Dedifferentiated amniotic fluid mesenchymal stem cell (primary cell): ENCODE measurements around the gene TANC1.

Experiments used
- DNase-seq: peaks from one replicate; pipeline ENCODE4 v3.0.0-alpha.2; 2016; ENCODE audit errors: extremely low spot score

Gene TANC1

DNA sequence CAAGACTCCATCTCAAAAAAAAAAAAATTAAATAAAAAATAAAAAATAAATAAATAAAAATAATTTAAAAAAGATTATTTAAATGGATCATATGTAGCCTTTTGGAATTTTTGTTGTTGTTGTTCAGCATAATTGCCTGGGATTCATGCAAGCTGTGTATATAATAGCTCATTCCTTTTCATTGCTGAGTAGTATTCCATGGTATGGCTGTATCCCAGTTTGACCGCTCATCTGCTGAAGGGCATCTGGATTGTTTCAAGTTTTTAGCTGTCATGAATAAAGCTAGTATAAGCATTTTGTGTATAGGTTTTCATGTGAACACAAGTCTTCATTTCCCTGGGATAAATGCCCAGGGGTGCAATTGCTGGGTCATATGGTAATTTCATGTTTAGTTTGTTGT lies 6.4 kb upstream of the TANC1 start:
- no peak for DNase-seq

DNA sequence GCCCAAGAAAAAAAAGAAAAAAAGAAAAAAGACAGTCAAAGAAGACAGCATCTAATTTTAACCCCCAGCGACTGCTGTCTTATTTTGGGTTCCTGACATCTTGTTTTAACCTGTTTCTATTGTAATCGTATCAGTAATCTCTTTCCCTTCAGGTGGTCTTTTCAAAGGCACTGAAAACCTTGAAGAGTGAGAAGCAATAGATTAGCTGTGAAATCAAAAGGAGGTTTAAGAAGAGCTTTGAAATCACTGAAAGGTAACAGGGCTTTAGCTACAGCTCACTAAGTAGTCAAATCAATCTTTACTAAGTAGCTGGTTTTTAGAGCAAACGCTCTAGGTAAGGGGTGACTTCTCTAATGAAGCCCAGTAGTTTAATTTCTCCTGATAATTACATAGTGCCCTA lies 5.4 kb upstream of the TANC1 start:
- DNase-seq = no peak

DNA sequence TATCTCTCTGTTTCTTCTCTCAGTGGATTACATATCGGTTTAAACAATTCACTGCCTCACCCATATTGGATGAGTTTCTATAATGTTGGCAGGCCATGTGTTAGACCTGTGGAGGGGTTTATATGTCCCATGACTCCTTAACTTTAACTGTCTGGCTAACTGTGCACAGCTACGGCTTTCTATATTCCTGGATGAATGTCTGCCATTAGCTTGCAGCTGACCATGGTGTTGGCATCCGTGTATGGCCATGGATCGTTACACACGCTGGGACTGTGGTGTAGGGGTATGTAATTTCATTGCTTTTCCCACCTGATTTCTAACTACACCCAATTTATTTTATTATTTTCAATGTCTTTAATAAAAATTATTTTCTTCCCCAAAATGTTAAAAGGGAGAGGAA lies 3.3 kb upstream of the TANC1 start:
- DNase-seq = no peak

DNA sequence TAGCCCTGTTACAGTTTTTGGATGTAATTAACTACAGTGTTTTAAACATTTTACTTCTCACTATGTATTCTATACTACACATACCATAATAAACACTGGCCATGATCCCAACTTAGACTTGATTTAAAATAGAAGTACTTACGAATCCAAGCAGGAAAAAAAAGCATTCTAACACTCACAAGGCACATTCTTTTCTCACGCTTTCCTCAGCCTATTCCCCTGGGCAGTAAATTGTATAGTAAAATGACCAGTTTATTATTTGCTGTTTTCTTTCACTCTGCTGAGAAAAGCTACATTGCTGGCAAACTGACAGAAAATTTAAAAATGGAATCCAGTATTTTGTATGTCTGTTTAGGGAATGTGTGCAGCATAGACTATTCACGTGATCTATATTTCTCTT lies 2.8 kb upstream of the TANC1 start:
- DNase-seq = no peak

DNA sequence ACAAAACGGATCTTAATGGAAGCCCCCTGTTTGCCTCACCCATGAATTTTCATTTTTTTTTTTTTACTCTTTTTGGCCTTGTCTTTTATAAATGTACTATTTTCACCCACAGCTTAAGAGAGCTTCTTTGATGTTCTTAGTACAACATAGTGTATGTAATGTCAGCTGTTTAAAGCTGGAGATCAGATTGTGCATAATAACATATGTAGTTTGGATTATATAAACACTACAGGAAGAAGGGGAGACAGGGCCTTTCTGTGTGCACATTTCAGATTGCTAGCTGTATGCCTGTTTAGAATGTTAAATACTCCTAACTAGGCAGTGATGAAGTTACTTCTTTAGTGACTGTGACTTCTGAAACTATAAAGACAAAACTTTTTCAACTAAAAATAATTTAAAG lies 2.1 kb upstream of the TANC1 start:
- no peak for DNase-seq

DNA sequence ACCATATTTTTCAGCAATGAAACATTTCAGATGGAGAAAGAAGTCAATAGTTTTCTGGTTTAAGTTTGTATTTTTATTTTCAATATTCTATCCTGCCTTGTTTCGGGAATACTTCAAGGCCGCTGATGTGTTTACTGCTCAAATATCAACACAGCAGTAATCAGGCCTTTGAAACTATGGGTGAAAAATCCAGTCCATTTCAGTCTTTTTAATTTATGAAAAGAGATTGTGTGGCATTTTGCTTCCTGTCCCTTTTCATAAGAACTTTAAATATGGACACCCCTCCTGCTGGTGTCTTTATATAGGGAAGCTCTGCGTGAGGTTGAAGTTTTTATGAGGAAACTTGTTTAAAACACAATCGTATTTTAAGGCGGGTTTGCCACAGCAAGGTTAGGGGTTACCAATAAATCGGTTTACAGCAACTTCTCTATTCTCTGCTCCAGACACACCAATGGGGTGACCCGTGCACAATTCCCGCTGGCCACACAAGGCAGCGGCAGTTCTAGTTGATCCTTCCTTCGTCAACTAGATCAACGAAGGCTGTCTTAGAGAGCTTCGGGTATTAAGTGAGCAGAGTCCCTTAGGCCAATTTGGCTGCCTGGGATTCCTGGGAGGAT lies 1.2 kb upstream of the TANC1 start:
- no peak for DNase-seq

DNA sequence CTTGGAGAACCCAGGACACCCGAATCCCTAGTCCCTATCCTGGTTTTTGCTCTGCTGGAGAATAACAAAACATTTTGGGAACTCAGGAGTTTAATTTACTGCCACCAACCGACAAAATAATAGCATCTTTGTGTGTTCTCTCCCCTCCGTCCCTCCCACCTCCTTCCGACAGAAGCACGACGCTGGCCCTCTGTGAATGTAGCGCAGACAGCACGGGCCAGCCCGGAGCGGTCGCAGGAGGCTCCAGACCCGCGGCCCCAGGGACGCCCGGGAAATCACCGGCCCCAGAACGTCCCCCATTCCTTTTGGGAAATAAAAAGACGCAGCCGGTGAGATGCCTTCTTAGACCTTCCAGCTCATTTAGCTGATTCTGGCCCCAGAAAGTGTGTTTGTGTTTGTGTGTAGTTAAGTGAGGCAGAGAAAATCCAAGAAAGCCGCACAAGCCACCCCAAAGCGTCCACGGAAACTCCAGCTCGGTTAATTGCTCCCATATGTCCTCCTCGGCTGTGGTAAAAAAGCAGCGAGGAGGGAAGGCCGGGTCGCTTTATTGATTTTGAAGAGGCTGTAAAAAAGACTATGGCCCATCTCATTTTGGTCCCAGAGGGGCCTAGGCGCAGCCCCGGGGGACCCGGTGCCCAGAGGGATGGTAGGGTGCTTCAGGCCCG lies 577 bp upstream of the TANC1 start:
- DNase-seq = peak; percentile 63

DNA sequence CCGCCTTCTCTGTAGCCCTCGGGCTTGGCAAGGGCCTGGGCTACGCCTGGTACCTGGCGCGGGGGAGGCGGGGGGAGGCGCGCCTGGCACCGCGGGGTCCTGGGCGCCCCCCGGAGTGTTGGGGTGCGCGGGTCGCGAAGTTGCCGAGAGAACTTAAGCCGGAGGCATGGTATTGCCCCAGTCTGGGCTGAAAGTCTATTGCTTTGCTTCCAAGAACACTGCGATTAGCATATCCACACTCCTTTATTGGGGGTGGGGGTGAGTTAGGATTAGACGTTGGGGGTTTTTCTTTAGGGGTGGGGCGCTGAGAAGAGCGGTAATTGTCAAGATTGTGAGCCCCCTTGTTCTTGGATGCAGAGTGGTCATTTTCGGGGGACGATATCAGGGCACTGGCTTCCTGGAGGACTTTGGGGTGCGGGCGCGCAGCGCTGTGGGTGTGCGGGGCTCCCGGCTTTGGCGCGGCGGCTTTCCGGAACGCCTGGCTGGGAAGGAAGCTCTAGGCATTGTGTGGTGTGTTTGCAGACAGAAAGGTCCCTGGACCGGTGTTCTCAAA lies 798 bp downstream of the TANC1 start:
- no peak for DNase-seq

DNA sequence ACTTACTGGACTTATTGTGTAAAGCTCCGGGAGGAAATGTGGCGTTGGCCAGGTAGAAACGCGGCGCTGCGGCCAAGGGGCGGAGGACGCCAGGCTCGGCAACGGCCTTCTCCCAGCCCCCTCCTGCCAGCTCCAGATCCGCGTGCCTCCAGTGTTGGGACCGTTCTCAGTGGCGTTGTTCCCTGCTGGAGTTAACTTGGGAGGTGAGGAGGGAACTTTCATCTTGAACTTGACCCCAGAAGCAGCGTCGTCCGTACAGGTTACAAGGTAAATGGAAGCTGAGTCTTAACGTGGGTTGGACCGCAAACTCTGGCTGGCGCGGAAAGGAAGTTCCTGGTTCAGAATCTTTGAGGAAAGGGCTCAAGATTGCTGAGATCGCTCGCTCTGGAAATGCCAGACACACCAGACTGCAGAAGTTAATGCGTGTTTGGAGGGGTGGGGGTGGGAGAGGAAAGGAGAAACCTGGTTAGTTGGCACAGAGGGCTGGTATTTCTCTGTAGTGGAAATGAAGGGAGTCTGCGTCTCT lies 1.3 kb downstream of the TANC1 start:
- no peak for DNase-seq

DNA sequence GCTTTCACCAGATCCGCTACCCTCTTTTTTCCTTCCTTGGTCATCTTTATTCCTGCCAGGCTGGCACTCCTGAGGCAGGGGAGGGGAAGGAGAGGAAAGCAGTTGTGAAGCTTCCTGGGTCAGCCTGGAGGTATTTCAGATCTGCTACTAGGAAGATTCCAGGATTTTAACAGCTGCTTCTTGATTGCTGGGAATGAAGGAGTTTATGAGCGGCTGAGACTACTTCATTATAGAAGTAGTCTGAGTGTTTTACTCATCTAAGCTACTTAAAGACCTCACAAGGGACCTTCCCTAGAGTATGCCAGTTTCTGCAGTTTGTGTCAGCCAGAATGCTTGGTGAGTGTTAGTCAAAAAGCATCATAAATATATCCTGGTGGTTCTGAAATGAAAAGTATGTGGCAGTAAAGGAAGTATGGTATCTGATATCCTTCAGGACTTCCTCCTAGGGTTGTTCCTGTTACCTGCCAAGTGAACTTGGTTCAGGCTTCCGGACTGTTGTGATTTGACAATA lies 1.9 kb downstream of the TANC1 start:
- peak; percentile 18 for DNase-seq

DNA sequence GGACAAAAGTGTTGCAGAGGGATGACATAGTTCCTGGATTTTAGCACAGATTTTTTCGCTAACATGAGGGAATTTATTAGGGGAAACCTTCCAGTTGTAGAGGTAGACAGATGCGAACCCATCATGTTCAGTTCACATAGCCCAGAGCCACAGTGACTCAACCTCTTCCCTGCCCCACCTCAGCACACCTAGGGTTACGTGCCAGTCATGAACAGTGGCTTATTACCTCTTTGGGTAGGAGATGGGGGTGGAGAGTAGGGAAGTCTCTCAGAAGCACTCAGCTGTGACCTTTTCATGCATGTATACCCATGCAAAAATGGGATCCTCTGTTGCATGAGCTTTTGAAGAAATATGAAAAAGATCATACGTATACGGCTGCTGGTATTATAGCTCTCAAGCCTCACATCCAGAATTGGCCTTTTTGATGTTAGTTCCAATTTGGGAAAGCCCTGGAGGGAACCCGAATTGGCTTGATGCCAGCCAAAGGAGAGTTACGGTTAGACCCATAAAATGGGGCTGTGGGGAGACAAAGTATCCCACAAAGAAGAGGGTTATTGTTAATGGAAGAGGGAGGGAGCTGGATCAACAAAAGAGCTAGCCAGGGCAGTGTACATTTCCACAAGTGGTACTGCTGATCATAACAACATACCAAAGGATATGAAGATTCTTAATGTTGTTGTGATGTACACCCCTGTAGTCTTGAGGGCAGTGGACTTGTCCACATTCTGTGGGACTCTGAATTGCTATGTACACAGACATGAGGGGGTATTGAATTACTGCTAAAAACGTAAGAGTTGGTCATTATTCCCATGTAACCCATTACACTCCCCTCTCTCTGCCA lies 4.9 kb downstream of the TANC1 start:
- no peak for DNase-seq

DNA sequence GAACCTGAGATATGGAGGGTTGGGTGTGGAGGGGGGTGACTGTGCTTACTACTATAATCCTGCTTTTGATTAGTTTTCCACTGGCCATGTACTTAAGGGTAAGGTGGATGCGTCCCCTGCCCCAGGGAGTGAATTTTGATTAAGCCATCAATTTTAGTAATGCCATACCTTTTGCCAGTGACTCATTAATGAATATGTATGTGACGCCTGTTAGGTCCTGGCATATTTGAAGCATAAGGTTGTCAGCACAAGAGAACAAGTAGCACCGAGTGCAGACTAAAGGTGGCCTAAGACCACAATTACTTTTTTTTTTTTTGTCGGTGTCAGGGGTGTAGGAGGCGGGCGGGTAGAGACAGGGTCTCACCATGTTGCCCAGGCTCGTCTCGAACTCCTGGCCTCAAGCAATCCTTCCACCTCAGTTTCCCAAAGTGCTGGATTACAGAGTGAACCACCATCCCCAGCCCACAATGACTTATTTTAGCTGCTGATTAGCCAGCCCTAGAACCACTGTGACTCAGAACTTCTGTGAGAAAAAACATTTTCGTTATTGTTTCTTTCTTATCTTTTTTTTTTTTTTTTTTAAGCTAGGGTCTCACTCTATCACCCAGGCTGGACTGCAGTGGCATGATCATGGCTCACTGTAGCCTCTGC lies 7.0 kb downstream of the TANC1 start:
- no peak for DNase-seq

DNA sequence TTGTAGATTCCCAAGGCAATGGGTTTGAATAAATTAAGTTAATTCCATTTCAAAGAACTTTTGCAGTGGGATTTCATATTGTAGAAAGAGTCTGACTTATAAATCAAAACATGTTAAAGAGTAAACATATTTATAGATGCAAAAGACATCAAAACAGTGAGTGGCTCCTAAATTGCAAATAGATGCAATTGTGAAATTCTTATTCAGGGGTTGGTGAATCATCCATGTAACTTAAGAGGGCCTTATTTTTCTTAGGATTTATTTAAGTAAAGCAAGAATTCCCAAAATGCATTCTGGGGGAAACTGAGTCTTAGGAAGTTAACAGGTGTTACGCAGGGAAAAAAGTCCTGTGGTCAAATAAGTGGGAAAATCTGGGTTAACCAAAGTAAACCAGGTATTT lies 11.3 kb downstream of the TANC1 start:
- DNase-seq = no peak

DNA sequence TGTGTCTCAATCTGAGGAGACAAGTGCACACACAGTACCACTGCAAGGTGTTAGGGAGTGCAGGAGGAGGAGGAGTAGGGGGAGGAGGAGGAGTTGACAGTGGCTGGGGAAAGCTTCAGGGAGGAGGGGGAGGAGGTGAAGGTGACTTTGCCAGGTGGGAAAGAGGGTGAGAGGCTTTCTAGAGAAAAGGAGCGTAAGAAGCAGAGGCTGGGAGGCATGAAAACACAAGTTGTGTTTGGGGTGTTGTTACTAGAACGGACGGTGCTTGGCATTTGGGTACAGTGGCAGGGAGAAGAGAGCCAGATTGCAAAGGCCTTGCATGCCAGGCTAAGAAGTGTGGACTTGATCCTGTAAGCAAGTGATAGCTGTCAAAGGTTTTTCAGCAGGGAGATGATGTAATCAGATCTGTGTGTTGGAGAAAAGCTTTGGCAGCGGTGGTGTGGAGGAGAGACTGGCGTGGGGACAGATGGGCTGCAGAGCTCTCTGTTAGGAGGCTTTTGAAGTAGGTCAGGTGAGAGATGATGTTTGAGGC lies 16.2 kb downstream of the TANC1 start:
- DNase-seq = no peak

DNA sequence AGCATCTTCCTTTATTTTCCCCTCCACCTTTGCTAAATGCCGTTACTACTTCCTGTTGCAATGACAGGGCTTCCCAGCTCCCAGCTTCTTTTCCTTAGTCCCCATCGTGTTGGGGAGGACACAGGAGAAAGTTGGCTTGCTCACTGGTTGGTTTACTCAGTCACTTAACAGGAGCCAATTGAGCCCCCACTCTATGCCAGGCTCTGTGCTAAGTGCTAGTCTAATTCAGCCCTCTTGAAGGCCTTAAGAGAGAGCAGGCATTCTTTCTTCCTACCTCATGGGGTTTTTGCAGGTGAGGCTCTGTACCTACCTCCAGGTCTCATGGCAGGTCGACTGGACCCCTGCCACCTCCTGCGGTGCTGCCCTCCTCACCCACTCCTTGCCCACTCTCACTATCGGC lies 20.1 kb downstream of the TANC1 start:
- DNase-seq = no peak

DNA sequence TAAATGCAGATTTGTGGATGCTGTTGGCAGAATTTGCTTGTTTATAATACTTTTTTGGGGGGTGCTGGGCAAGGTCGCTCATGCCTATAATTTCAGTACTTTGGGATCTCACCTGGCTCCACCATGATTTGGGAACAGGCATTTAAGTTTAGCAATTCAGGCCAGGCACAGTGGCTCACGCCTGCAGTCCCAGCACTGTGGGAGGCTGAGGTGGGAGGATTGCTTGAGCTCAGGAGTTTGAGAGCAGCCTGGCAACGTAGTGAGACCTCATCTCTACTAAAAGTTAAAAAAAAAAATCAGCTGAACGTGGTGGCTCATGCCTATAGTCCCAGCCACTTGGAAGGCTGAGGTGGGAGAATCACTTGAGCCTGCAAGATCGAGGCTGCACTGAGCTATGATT lies 20.7 kb downstream of the TANC1 start:
- DNase-seq = no peak

DNA sequence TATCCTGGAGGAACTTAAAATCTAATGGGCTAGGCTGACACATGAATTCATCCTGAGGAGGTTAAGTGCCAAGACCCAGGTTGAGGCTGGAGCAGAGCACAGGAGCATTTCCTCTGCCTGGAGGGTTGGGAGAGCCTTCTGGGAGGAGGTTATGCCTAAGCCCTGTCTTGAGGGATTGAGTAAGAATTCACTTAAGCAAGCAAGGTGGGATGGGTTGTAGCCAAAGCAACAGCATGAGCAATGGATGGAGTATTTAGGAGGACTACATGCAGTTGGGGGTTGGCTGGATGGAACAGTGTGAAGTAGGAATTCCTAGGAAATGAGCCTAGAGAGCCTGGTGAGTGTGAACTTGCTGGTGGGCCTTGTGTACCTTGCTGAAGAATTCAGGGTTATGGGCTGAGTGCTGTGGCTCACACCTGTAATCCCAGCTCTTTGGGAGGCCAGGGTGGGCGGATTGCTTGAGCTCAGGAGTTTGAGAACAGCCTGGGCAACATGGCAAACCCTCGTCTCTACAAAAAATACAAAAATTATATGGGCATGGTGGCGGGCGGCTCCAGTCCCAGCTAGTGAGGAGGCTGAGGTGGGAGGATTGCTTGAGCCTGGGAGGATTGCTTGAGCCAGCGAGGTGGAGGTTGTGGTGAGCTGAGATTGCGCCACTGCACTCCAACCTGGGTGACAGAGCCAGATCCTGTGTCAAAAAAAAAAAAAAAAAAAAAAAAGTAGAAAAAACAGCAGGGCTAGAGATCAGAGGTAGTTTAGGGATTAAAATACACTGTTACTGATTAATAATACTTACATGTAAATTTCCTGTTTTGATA lies 22.2 kb downstream of the TANC1 start:
- DNase-seq = peak; percentile 17

DNA sequence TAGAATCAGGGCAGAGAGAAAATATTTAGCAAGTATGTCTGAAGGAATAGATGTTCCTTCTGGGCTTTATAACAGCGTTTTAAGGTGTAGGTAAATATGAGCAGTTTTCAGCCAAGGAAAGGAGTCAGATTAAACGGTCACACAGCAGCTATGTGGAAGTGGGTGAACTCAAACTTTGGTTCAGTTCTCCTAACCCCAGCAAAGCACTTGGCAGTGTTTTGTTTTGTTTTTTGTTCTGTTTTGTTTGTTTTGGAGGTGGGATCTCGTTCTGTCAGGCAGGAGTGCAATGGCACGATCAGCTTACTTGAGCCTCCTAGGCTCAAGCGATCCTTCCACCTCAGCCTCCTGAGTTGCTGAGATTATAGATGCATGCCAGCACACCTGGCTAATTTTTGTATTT lies 24.6 kb downstream of the TANC1 start:
- no peak for DNase-seq

DNA sequence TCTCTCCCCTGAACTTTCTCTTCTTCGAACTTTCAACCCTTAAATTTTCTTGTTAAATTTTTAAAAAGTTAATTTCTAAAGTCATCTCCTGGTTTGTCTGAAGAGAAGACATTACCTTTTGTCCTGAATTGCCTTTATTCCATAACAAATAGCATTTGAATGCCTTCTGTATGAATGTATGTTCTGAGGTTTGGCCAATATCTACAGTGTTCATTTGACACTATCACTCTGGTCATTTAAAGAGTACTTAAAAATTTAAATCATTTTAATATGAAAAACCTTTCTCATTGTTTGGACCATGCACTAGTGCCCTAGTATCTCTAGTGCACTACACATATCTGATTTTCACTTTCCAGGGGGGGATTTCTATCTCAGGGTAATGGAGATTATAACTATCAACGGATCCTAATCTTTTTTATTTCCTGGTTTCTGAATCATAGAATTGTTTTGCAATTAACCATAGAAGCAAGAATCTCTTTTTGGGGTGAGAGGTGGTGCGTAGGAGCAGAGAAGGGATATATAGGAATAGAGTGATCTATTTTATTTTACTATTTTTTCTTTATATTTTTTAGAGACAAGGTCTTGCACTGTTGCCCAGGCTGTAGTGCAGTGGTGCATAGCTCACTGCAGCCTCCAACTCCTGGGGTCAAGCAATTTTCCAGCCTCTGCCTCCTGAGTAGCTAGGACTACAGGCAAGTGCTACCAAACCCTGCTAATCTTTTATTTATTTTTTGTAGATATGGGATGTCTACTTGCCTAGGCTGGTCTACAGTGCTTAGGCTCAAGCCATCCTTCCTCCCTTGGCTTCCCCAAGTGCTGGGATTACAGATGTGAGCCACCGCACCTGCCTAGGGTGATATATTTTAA lies 25.5 kb downstream of the TANC1 start:
- no peak for DNase-seq
